ENCODE measurements around the gene BAD. TPM values are rescaled to one million over a fixed set of nuclear protein-coding genes. Genes with fewer than 3 reads are reported as not detected.
A peak's percentile ranks its signal among the peaks of the same experiment; 100 is the strongest.

Gene BAD
- total RNA-seq, 1 experiment from 2014 or later: 23.3 TPM

GRCh38 chr11:64331569-64332371 lies 47.3 kb upstream of the BAD start:
- Mint-ChIP-seq H3K9me3 (no peaks in the 10 kb centered on the region), H3K27me3 (ENCODE audit: low read depth) (peaks cover 5% of the 10 kb centered on the region), H3K4me3 (no peak overlapping the region), H3K36me3 (ENCODE audit: insufficient read depth in 1 of 3, low read depth in 3 of 3) (no peaks in the 10 kb centered on the region), H3K4me1 (peaks cover 12 to 15% of the 10 kb centered on the region in 2 experiments), H3K27ac (peak overlapping the region in 2 of 3 experiments; percentile 4 to 25; a peak in 3 of 7 replicates)
- Histone ChIP-seq H4K91ac (ENCODE audit: insufficient read length, low read depth, low read length) (no peak overlapping the region), H3K4ac (ENCODE audit: low read depth, low read length) (no peak overlapping the region), H3K4me2 (ENCODE audit: insufficient read depth, insufficient read length, low read length) (no peak overlapping the region), H3K27me3 (ENCODE audit: insufficient read depth, low read length) (no peaks in the 10 kb centered on the region), H3T11ph (ENCODE audit: low read length) (no peak overlapping the region), H3K56ac (ENCODE audit: insufficient read length, low read depth, low read length) (no peak overlapping the region), H3K9me3 (ENCODE audit: control insufficient read depth, low read depth, low read length) (no peaks in the 10 kb centered on the region), H2AFZ (ENCODE audit: low read length) (no peak overlapping the region), H4K5ac (ENCODE audit: insufficient read length, low read depth, low read length) (no peak overlapping the region), H2AK5ac (ENCODE audit: insufficient read length, low read length) (no peak overlapping the region), H2BK5ac (ENCODE audit: insufficient read length, low read length) (no peak overlapping the region), H2BK120ac (ENCODE audit: low read depth, low read length, poor library complexity, severe bottlenecking) (no peak overlapping the region), H4K8ac (replicated peaks; ENCODE audit: insufficient read length, low read depth, low read length) (no peak overlapping the region), H3K27ac (ENCODE audit: insufficient read length, low read depth, low read length) (no peak overlapping the region), H3K4me1 (ENCODE audit: insufficient read depth, low read length) (peaks cover 2% of the 10 kb centered on the region; the same call in 1 of the 2 replicates), H3K23me2 (ENCODE audit: insufficient read length, low read depth, low read length, poor library complexity, severe bottlenecking) (no peaks in the 10 kb centered on the region), H3K23ac (ENCODE audit: insufficient read length, low read depth, low read length) (no peak overlapping the region), H2BK12ac (ENCODE audit: insufficient read length, low read depth, low read length) (no peak overlapping the region), H3K79me2 (ENCODE audit: insufficient read depth, low read length) (no peaks in the 10 kb centered on the region), H3K79me1 (ENCODE audit: insufficient read depth, low read depth, low read length, poor library complexity, severe bottlenecking) (no peaks in the 10 kb centered on the region), H2BK15ac (ENCODE audit: low read depth, low read length) (no peak overlapping the region), H4K20me1 (ENCODE audit: control insufficient read depth, insufficient read depth, insufficient read length) (no peaks in the 10 kb centered on the region), H3K18ac (ENCODE audit: insufficient read length, low read depth, low read length) (no peak overlapping the region), H3K9ac (ENCODE audit: extremely low read depth, insufficient read length, low read length) (no peak overlapping the region), H2BK20ac (ENCODE audit: low read depth, low read length, poor library complexity, severe bottlenecking) (no peak overlapping the region), H3K14ac (ENCODE audit: insufficient read depth, low read length) (no peak overlapping the region)
- TF ChIP-seq, protein P1, sequence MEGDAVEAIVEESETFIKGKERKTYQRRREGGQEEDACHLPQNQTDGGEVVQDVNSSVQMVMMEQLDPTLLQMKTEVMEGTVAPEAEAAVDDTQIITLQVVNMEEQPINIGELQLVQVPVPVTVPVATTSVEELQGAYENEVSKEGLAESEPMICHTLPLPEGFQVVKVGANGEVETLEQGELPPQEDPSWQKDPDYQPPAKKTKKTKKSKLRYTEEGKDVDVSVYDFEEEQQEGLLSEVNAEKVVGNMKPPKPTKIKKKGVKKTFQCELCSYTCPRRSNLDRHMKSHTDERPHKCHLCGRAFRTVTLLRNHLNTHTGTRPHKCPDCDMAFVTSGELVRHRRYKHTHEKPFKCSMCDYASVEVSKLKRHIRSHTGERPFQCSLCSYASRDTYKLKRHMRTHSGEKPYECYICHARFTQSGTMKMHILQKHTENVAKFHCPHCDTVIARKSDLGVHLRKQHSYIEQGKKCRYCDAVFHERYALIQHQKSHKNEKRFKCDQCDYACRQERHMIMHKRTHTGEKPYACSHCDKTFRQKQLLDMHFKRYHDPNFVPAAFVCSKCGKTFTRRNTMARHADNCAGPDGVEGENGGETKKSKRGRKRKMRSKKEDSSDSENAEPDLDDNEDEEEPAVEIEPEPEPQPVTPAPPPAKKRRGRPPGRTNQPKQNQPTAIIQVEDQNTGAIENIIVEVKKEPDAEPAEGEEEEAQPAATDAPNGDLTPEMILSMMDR (conservative IDR thresholded peaks at IDR 0.05): peak; percentile 62
- 100% methylated on average over 1 of the region's 20 CpGs for WGBS (ENCODE audit: extremely low coverage, insufficient read length, low lambda C conversion rate)
- DNase-seq: peak; percentile 73
